NB4 (cell line): ENCODE measurements around the gene C1orf141.

Experiments
- DNase-seq: peaks from one replicate; pipeline ENCODE4 v3.0.0; 2010; ENCODE audit warnings: low read depth
- H3K4me3 ChIP-seq: one replicate; pipeline ENCODE4 v1.5.1; 2011; ENCODE audit warnings: mild to moderate bottlenecking, low read depth, low read length, moderate library complexity
- CTCF ChIP-seq: IDR thresholded peaks from one replicate; pipeline ENCODE4 v1.5.1; 2012; ENCODE audit warnings: low read depth, low read length
- MAX ChIP-seq: IDR thresholded peaks from 2 replicates; pipeline ENCODE4 v1.6.1; 2011; ENCODE audit warnings: low read depth, low read length
- MYC ChIP-seq: IDR thresholded peaks from 2 replicates; pipeline ENCODE4 v1.6.1; 2011; ENCODE audit warnings: low read depth, low read length
- POLR2A ChIP-seq: IDR thresholded peaks from 2 replicates; pipeline ENCODE4 v1.6.1; 2011; ENCODE audit warnings: mild to moderate bottlenecking; ENCODE audit not compliant: insufficient read length; ENCODE audit errors: extremely low read depth

The C1orf141 gene

GRCh38 chr1:67126111-67126746, 8.5 kb downstream of the C1orf141 start:
- no peak for TF ChIP-seq POLR2A
- TF ChIP-seq MYC, result no peak
- no peak for TF ChIP-seq CTCF
- TF ChIP-seq MAX, result no peak
- no peak overlapping the region for H3K4me3 ChIP-seq
- no peak for DNase-seq

GRCh38 chr1:67124455-67124854, 10.3 kb downstream of the C1orf141 start:
- no peak for TF ChIP-seq MAX
- TF ChIP-seq POLR2A, result no peak
- TF ChIP-seq CTCF, result no peak
- TF ChIP-seq MYC, result no peak
- DNase-seq, result no peak
- H3K4me3 ChIP-seq, result no peak overlapping the region

GRCh38 chr1:67120855-67121619, 13.7 kb downstream of the C1orf141 start:
- TF ChIP-seq MAX (no peak), POLR2A (no peak), MYC (no peak), CTCF (no peak)
- no peak for DNase-seq
- H3K4me3 ChIP-seq, result no peak overlapping the region

GRCh38 chr1:67118646-67119045, 16.1 kb downstream of the C1orf141 start:
- H3K4me3 ChIP-seq, result no peak overlapping the region
- DNase-seq, result no peak

GRCh38 chr1:67118191-67118590, 16.6 kb downstream of the C1orf141 start:
- TF ChIP-seq MYC (no peak), CTCF (no peak), POLR2A (no peak), MAX (no peak)

More at GRCh38 chr1:67118646-67119045, 16.1 kb downstream of the C1orf141 start:
- no peak for TF ChIP-seq MYC
- TF ChIP-seq MAX, result no peak
- no peak for TF ChIP-seq CTCF
- TF ChIP-seq POLR2A, result no peak

More at GRCh38 chr1:67118191-67118590, 16.6 kb downstream of the C1orf141 start:
- no peak for DNase-seq
- no peak overlapping the region for H3K4me3 ChIP-seq
